Mesenchymal stem cell (in vitro differentiated cells and primary cell): ENCODE measurements around the gene THEM5.

Experiments
- DNase-seq: peaks from one replicate; pipeline ENCODE4 v3.0.0-alpha.2; 2013
- H2AFZ ChIP-seq: one replicate; pipeline ENCODE4 v1.6.1; 2013; ENCODE audit warnings: low read depth, mild to moderate bottlenecking, control low read depth, inconsistent platforms, low read length, moderate library complexity
- H2AK5ac ChIP-seq: 2 replicates; pipeline ENCODE4 v1.6.1; 2013; ENCODE audit warnings: low read length, moderate library complexity, mild to moderate bottlenecking, inconsistent platforms; ENCODE audit not compliant: severe bottlenecking
- H2BK120ac ChIP-seq: one replicate; pipeline ENCODE4 v1.6.1; 2013; ENCODE audit warnings: low read depth, mild to moderate bottlenecking, inconsistent platforms, low read length, moderate library complexity
- H2BK12ac ChIP-seq, 2 experiments: one replicate each; pipeline ENCODE4 v1.6.1; 2013; ENCODE audit warnings: inconsistent platforms in 2 of 2, low read length in 2 of 2, mild to moderate bottlenecking in 2 of 2, moderate library complexity in 2 of 2, control low read depth in 1 of 2
- H2BK15ac ChIP-seq: one replicate; pipeline ENCODE4 v1.6.1; 2013; ENCODE audit warnings: mild to moderate bottlenecking, low read depth, inconsistent platforms; ENCODE audit not compliant: poor library complexity, severe bottlenecking
- H2BK5ac ChIP-seq: 2 replicates; pipeline ENCODE4 v1.6.1; 2013; ENCODE audit warnings: low read depth, mild to moderate bottlenecking, low read length, control low read depth, inconsistent platforms; ENCODE audit not compliant: poor library complexity, severe bottlenecking
- H3K14ac ChIP-seq, 2 experiments: one replicate each; pipeline ENCODE4 v1.6.1; 2013; ENCODE audit warnings: inconsistent platforms in 2 of 2, low read length in 2 of 2, control low read depth in 1 of 2, mild to moderate bottlenecking in 1 of 2, moderate library complexity in 1 of 2
- H3K18ac ChIP-seq, 2 experiments: one replicate each; pipeline ENCODE4 v1.6.1; 2013; ENCODE audit warnings: inconsistent platforms in 2 of 2, low read length in 2 of 2, control low read depth in 1 of 2, low read depth in 1 of 2, mild to moderate bottlenecking in 1 of 2
- H3K23ac ChIP-seq, 2 experiments: one replicate each; pipeline ENCODE4 v1.6.1; 2013; ENCODE audit warnings: inconsistent platforms in 2 of 2, low read length in 2 of 2, mild to moderate bottlenecking in 2 of 2, moderate library complexity in 2 of 2, control low read depth in 1 of 2
- H3K27ac ChIP-seq: 2 replicates; pipeline ENCODE4 v1.5.1; 2013; ENCODE audit warnings: mild to moderate bottlenecking, moderate library complexity, low read length, control low read depth, inconsistent platforms; ENCODE audit not compliant: poor library complexity, severe bottlenecking
- H3K27me3 ChIP-seq, 2 experiments: 2 replicates each; pipeline versions ENCODE4 v1.6.1 to v1.7.0; 2013; ENCODE audit warnings: low read length in 2 of 2, mild to moderate bottlenecking in 2 of 2, moderate library complexity in 2 of 2, control low read depth in 1 of 2, inconsistent platforms in 1 of 2; ENCODE audit not compliant: control insufficient read depth in 1 of 2, insufficient read depth in 1 of 2
- H3K36me3 ChIP-seq, 2 experiments: 2 replicates each; pipeline versions ENCODE4 v1.6.1 to v1.7.0; 2013; ENCODE audit warnings: low read length in 2 of 2, control low read depth in 1 of 2, inconsistent platforms in 1 of 2, low read depth in 1 of 2, mild to moderate bottlenecking in 1 of 2; ENCODE audit not compliant: insufficient read depth in 2 of 2, control insufficient read depth in 1 of 2
- H3K4ac ChIP-seq, 2 experiments: one replicate each; pipeline ENCODE4 v1.6.1; 2013; ENCODE audit warnings: inconsistent platforms in 2 of 2, low read length in 2 of 2, mild to moderate bottlenecking in 2 of 2, moderate library complexity in 2 of 2, control low read depth in 1 of 2, low read depth in 1 of 2
- H3K4me1 ChIP-seq: 2 replicates; pipeline ENCODE4 v1.6.1; 2013; ENCODE audit warnings: low read depth, low read length, control low read depth; ENCODE audit not compliant: control insufficient read depth, insufficient read depth
- H3K4me2 ChIP-seq: 2 replicates; pipeline ENCODE4 v1.6.1; 2013; ENCODE audit warnings: low read length, mild to moderate bottlenecking, inconsistent platforms; ENCODE audit not compliant: poor library complexity, severe bottlenecking
- H3K4me3 ChIP-seq, 2 experiments: 2 replicates each; pipeline versions ENCODE4 v1.5.1 to v1.7.0; 2013; ENCODE audit warnings: low read length in 2 of 2, mild to moderate bottlenecking in 2 of 2, control low read depth in 1 of 2, low read depth in 1 of 2; ENCODE audit not compliant: insufficient read depth in 1 of 2
- H3K79me1 ChIP-seq: replicated peaks from 2 replicates; pipeline ENCODE4 v1.6.1; 2013; ENCODE audit warnings: mild to moderate bottlenecking, control low read depth, low read length, inconsistent platforms; ENCODE audit not compliant: poor library complexity, severe bottlenecking
- H3K9ac ChIP-seq: 2 replicates; pipeline ENCODE4 v1.7.0; 2013; ENCODE audit warnings: mild to moderate bottlenecking, low read length, moderate library complexity
- H3K9me3 ChIP-seq: 2 replicates; pipeline ENCODE4 v1.7.0; 2013; ENCODE audit warnings: mild to moderate bottlenecking, low read length; ENCODE audit not compliant: control insufficient read depth
- H4K8ac ChIP-seq: one replicate; pipeline ENCODE4 v1.6.1; 2013; ENCODE audit warnings: inconsistent platforms, mild to moderate bottlenecking, low read length, moderate library complexity
- H4K91ac ChIP-seq: one replicate; pipeline ENCODE4 v1.6.1; 2013; ENCODE audit warnings: mild to moderate bottlenecking, low read length, inconsistent platforms
- WGBS: methylation state at CpG from one replicate; pipeline ENCODE4 v1.1.7; 2013; ENCODE audit warnings: mixed read lengths; 5-methylcytosine and 5-hydroxymethylcytosine counted together

The THEM5 gene

GRCh38 chr1:151805066-151805820, 48.3 kb downstream of the THEM5 start, which contains the start of gene LINGO4:
Gene LINGO4 (minus strand): TSS chr1:151805419. CDS start chr1:151802704, 2,715 bp downstream.
- no peak within 1 kb of the TSS for H2AFZ ChIP-seq
- H3K36me3 ChIP-seq: no peaks in the 10 kb centered on the region
- no peak within 1 kb of the TSS for H2BK5ac ChIP-seq
- no peak within 1 kb of the TSS for H2BK12ac ChIP-seq
- H3K14ac ChIP-seq: no peak within 1 kb of the TSS
- no peak within 1 kb of the TSS for H2BK120ac ChIP-seq
- no peaks in the 10 kb centered on the region for H3K79me1 ChIP-seq
- WGBS: 78% methylated on average over 12 of the region's 12 CpGs
- no peak within 1 kb of the TSS for H2AK5ac ChIP-seq
- H3K27me3 ChIP-seq: peaks cover 85 to 89% of the 10 kb centered on the region in 2 experiments
- H3K9me3 ChIP-seq: no peaks in the 10 kb centered on the region
- no peak within 1 kb of the TSS for H4K91ac ChIP-seq
- no peak within 1 kb of the TSS for H3K4ac ChIP-seq
- no peak within 1 kb of the TSS for H3K18ac ChIP-seq
- no peak within 1 kb of the TSS for H3K27ac ChIP-seq
- no peak within 1 kb of the TSS for H3K9ac ChIP-seq
- DNase-seq: no peak
- H3K23ac ChIP-seq: no peak within 1 kb of the TSS
- no peak within 1 kb of the TSS for H2BK15ac ChIP-seq
- no peak within 1 kb of the TSS for H4K8ac ChIP-seq
- H3K4me1 ChIP-seq: no peaks in the 10 kb centered on the region
- no peak within 1 kb of the TSS for H3K4me2 ChIP-seq
- no peak within 1 kb of the TSS for H3K4me3 ChIP-seq

- Histone ChIP-seq H2BK5ac (no peak overlapping the region), H3K23ac (no peak overlapping the region), H3K14ac (no peak overlapping the region), H3K9ac (no peak overlapping the region), H3K36me3 (no peaks in the 10 kb centered on the region), H3K4me1 (no peaks in the 10 kb centered on the region), H2BK120ac (no peak overlapping the region), H2BK15ac (no peak overlapping the region), H3K4me2 (no peak overlapping the region), H3K4me3 (no peak overlapping the region), H4K91ac (no peak overlapping the region), H3K79me1 (no peaks in the 10 kb centered on the region), H2AFZ (no peak overlapping the region), H3K18ac (no peak overlapping the region), H3K27ac (no peak overlapping the region), H4K8ac (no peak overlapping the region), H2BK12ac (no peak overlapping the region), H2AK5ac (no peak overlapping the region), H3K4ac (no peak overlapping the region), H3K27me3 (peaks cover 95 to 100% of the 10 kb centered on the region in 2 experiments), H3K9me3 (no peaks in the 10 kb centered on the region)
- 100% methylated on average over 3 of the region's 3 CpGs for WGBS
- DNase-seq: no peak
These were observed 49.6 kb downstream of the THEM5 start for GRCh38 chr1:151803915-151804314.

- no peak overlapping the region for H2AFZ ChIP-seq
- DNase-seq: no peak
- H2BK120ac ChIP-seq: no peak overlapping the region
- peaks cover 97 to 99% of the 10 kb centered on the region in 2 experiments for H3K27me3 ChIP-seq
- H3K18ac ChIP-seq: no peak overlapping the region
- H2BK5ac ChIP-seq: no peak overlapping the region
- H3K4me2 ChIP-seq: no peak overlapping the region
- no peak overlapping the region for H3K9ac ChIP-seq
- H3K36me3 ChIP-seq: no peaks in the 10 kb centered on the region
- no peak overlapping the region for H3K23ac ChIP-seq
- H3K9me3 ChIP-seq: no peaks in the 10 kb centered on the region
- H3K4me3 ChIP-seq: no peak overlapping the region
- H3K27ac ChIP-seq: no peak overlapping the region
- H4K8ac ChIP-seq: no peak overlapping the region
- no peak overlapping the region for H3K4ac ChIP-seq
- no peak overlapping the region for H2BK15ac ChIP-seq
- no peaks in the 10 kb centered on the region for H3K4me1 ChIP-seq
- H4K91ac ChIP-seq: no peak overlapping the region
- H3K79me1 ChIP-seq: no peaks in the 10 kb centered on the region
- no peak overlapping the region for H3K14ac ChIP-seq
- H2AK5ac ChIP-seq: no peak overlapping the region
- no peak overlapping the region for H2BK12ac ChIP-seq
These were observed 50.3 kb downstream of the THEM5 start for GRCh38 chr1:151803164-151803563.

- Histone ChIP-seq H3K4me2 (no peak overlapping the region), H3K14ac (no peak overlapping the region), H3K27ac (no peak overlapping the region), H3K79me1 (no peaks in the 10 kb centered on the region), H3K4ac (no peak overlapping the region), H3K18ac (no peak overlapping the region), H3K23ac (no peak overlapping the region), H3K4me1 (no peaks in the 10 kb centered on the region), H2BK12ac (no peak overlapping the region), H3K27me3 (peaks cover 97 to 99% of the 10 kb centered on the region in 2 experiments), H3K4me3 (no peak overlapping the region), H2BK5ac (no peak overlapping the region), H4K91ac (no peak overlapping the region), H2AK5ac (no peak overlapping the region), H3K9ac (no peak overlapping the region), H3K9me3 (no peaks in the 10 kb centered on the region), H2BK120ac (no peak overlapping the region), H4K8ac (no peak overlapping the region), H2AFZ (no peak overlapping the region), H3K36me3 (no peaks in the 10 kb centered on the region), H2BK15ac (no peak overlapping the region)
- DNase-seq: no peak
- 82% methylated on average over 5 of the region's 5 CpGs for WGBS
These were observed 51.1 kb downstream of the THEM5 start for GRCh38 chr1:151802372-151802771.
